Measurements from ENCODE around the gene PRRC2B.

The PRRC2B gene

DNA sequence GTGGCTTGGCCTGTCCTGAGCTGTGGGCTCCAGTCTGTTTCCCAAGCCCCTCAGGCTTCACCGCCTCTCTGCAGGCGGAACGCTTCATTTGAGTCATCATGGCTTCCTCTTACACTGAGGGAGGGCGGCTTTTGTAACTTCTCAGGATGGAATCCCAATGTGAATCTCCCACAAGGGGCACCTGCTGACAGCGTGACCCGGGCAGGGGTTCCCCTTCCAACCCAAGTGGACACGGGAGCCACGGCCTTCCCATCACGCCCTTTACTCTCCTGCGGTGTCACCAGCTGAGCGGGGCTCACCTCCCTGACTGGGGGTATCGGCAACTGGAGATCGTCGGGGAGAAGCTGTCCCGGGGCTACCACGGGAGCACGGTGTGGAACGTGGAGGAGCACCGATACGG is 124.7 kb downstream of the PRRC2B start:
- DNase-seq (ENCODE audit: low spot score): no peak

GRCh38 chr9:131520503-131520902 is 126.6 kb downstream of the PRRC2B start:
- DNase-seq (ENCODE audit: low spot score): no peak

DNA sequence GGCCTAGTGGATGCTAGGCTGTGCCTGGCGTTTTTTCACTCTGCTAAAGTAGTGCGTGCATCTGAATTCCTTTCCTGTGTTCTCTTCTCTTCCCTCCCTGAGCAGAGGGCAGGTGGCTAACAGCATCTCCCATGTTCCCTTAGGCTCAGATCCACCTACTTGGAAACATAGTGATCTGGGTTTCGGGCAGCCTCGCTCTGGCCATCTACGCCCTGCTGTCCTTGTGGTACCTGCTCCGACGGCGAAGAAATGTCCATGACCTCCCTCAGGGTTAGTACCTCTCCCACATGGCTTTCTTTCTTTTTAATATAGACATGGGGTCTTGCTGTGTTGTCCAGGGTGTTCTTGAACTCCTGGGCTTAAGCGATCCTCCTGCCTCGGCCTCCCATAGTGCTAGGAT is 127.3 kb downstream of the PRRC2B start:
- DNase-seq (ENCODE audit: low spot score): no peak

DNA sequence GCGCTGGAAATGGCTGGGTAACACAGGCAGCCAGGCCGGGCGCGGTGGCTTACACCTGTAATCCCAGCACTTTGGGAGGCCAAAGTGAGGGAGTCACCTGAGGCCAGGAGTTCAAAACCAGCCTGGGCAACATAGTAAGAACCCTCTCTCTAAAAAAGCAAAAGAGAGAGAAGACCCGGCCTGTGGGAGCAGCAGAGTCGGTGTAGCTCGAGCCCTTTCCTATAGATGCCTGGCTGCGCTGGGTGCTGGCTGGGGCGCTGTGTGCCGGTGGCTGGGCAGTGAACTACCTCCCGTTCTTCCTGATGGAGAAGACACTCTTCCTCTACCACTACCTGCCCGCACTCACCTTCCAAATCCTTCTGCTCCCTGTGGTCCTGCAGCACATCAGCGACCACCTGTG is 127.9 kb downstream of the PRRC2B start:
- no peak for DNase-seq (ENCODE audit: low spot score)

DNA sequence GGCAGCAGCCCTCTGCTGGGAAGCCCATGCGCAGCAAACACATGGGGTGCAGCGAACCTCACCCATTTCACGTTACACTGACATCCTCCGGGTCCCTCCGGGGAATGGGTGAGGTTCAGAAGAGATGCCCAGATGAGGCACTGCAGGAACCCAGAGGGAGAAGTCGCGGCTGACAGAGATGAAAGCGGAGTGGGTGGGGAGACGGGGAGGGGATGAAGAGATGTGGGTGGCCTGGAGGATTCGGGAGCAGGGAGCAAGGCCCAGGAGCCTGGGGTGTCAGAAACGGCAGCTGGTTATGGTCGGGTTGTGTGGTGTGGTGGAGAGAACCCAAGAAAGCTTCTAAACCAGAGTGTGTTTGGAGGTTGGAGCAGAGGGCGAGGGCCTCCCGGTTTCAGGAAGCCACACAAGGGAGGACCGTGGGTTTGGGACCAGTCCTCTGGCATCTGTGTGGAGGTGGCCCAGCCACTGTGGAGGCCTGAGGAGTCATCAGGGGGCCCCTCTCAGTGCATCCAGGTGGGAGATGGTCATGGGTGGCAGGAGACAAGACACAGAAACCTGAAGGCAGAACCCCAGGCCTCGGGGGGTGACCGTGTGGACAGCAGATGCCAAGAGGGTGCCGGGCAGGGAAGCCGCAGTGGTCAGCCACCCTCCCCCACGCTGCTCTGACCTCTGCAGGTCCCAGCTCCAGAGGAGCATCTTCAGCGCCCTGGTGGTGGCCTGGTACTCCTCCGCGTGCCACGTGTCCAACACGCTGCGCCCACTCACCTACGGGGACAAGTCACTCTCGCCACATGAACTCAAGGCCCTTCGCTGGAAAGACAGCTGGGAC is 128.6 kb downstream of the PRRC2B start:
- no peak for DNase-seq (ENCODE audit: low spot score)

DNA sequence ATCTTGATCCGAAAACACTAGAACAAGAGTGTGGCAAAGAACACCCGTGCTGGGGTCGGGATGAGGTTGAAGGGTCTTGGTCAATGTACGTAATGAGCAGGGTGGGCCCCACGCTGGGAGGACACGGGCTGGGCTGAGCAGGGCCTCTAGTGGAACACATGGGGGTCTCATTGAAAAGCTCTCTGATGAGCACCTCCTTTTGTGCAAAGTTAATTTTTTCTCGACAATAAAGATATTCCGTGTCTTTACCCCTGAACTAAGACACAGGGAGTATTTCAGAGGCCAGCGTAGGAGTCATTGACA is 129.2 kb downstream of the PRRC2B start:
- no peak for DNase-seq (ENCODE audit: low spot score)

DNA sequence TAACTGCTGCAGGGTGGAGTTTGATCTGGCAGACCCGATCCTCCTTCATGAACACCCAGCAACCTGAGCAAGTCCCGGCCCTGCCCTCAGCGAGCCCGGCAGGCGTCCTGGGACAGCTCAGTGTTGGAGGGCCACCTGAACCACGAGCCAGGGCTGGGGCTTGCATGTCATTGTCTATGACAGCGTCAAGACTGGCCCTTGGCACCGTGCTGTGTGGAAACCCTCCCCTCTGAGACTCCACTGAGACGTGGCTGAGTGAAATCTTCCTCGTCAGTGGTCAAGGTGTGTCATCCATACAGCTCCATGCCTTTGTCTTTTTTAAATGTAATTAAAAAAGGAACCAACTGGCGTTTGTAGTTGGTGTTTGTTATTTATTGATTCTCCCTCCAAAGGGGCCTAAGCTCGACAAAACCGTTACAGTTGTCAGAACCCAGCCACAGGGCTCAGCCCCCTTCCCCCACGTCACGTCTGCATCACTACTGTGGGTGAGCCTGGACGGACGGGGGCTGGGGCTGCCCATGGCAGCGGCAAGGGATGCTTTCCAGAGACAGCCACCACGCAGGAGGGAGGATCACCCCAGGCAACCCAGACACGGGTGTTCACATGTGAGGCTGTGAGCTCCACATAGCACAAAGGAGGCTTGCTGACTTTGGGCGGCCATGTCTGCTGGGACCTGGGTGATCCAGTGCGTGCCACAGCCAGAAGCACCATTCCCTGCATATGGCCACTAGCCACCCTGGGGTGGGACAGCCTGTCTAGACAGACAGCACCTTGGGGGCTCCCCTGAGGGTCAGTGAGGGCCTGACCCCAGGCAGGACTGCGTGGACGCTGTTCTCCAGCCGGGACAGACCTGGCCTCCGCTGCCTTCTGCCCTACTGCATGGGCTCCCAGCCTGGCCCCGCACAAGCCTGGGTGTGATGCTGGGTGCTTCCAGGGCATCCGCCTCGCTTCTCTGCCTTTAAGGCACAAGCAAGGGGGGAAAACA is 129.9 kb downstream of the PRRC2B start:
- no peak for DNase-seq (ENCODE audit: low spot score)

- no peak for DNase-seq (ENCODE audit: low spot score)
These were observed 130.9 kb downstream of the PRRC2B start for GRCh38 chr9:131524665-131525315.

GRCh38 chr9:131525643-131526565 is 132.0 kb downstream of the PRRC2B start:
- no peak for DNase-seq (ENCODE audit: low spot score)

DNA sequence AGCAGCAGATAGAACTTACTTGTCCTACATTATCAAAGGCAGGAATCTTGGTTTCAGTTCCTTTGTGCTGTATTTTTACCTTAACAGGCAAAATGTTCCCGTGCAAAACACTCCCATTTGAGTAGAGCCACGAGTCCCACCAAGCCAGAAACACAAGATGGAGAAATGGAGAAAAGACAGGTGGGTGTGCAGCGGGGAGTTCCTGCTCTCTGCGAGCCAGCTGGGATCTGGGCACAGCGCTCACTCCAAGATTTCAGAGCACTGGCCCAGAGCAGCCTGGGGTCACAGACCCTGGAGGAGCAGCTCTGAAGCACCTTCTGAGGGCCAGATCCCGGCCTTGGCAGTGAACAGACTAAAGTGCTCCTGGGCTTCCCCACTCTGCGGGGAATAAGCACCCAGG is 134.3 kb downstream of the PRRC2B start:
- no peak for DNase-seq (ENCODE audit: low spot score)

DNA sequence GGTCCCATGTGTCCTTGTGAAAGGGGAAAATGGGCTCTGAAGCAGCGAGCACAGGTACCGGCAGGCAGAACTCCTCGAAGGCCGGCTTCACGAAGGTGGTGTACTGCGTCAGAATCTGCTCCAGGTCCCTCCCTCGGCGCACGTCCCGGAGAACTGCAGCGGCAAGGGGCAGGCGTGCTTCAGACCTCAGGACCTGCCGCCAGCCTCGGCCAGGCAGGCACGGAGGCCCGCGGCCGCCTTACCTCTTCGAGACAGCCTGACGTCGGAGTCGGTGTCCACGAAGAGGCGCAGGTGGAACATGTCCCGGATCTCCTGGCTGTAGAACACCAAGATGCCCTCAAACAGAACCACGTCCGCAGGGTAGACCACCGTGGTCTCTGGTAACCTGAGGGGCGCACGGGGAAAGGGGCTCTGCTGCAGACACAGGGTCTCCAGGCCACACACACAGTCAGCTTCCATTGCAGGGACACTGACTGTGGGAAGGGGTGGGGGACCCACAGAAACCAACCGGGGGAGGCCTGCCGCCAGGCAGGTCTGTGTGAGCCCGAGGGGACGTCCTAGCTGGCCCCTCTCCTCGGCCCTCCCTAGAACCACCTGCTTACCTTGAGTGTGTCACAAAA is 135.1 kb downstream of the PRRC2B start:
- DNase-seq (ENCODE audit: low spot score): no peak

- DNase-seq (ENCODE audit: low spot score): no peak
These were observed 136.0 kb downstream of the PRRC2B start for GRCh38 chr9:131529597-131530545.

- DNase-seq (ENCODE audit: low spot score): no peak
These were observed 136.6 kb downstream of the PRRC2B start for GRCh38 chr9:131530546-131530919.

DNA sequence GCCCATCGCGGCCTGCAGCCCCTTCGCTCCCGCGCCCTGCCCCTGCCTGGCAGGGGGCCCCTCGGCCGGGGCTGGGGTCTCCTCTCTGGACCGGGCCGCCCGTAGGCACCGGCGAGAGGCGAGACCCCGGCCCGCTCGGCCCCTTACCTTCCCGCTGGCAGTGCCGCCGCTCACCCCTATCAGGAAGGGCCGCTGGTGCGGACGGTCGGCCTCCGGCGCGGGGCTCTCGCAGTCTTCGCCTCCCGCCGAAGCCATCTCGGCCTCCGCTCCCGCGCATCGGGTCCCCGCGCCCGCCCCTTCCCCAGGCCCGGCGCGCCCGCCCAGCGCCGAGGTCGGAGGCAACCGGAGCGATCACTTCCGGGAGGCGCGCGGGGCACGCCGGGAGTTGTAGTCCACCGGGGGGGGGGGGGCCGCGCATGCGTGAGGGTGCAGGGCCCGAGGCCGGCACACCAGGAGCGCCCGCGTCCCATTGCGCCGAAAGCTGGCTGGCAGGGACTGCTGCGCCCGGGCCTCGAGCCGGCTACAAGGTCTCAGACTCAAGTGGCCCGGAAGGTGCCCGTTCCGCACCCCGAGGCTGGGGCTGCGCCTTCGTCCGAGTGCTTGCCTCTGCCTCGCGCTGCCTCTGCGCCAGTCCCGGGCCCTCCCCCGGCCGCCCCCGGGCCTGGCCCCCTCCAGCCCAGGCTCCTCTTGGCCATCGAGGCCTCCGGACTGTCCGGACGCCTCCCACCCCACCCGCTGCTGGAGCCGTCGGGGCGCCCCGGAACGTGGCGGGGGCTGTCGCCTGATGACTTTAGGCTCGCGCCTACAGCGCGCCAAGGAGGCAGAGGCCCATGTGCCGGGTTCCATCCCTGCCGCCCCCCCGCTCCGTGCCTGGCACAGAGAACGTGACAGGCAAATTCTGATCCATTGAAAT is 137.3 kb downstream of the PRRC2B start, which contains the start of gene UCK1:
Gene UCK1 (minus strand): TSS at position 344 of the 913 bp plus-strand sequence. CDS start 89 bp downstream, at position 255.
- peak; percentile 74 for DNase-seq (ENCODE audit: low spot score)

- DNase-seq (ENCODE audit: low spot score): peak; percentile 16
These were observed 140.9 kb downstream of the PRRC2B start for GRCh38 chr9:131534721-131535237.

DNA sequence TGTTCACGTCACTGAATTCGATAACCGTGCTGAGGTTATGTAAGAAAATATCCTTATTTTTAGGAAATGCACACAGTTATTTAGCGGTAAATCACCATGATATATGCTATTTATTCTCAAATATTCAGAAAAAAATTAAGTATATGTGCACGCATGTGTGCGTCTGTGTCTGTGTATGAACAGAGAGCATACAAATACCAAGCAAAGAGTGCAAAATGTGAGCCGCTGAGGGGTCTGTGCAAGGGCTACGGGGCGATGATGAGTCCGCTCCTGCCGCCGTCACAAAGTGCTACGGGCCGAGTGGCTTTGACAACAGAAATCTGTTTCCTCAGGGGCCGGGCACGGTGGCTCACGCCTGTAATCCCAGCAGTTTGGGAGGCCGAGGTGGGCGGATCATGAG is 144.1 kb downstream of the PRRC2B start:
- DNase-seq (ENCODE audit: low spot score): no peak

GRCh38 chr9:131539223-131539923 is 145.5 kb downstream of the PRRC2B start:
- DNase-seq (ENCODE audit: low spot score): no peak

DNA sequence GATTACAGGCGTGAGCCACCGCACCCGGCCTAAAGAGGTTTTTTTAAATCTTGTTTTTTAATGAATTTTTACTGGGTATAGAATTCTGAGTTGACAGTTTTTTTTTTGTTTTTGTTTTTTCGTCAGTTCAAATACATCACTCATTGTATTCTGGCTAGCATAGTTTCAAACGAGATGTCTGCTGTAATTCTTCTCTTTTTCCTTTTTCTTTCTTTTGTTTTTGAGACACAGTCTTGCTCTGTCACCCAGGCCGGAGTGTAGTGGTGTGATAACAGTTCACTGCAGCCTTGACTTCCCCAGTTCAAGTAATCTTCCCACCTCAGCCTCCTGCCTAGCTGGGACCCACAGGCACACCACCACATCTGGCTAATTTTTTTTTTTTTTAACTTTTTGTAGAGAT is 149.3 kb downstream of the PRRC2B start:
- no peak for DNase-seq (ENCODE audit: low spot score)
